ENCODE measurements around the gene C2.
"Not testable (repeated sequence)": the region's sequence is repeated elsewhere in the genome, so short reads cannot be mapped to it uniquely, and the experiment has no call there.

C2 gene

DNA sequence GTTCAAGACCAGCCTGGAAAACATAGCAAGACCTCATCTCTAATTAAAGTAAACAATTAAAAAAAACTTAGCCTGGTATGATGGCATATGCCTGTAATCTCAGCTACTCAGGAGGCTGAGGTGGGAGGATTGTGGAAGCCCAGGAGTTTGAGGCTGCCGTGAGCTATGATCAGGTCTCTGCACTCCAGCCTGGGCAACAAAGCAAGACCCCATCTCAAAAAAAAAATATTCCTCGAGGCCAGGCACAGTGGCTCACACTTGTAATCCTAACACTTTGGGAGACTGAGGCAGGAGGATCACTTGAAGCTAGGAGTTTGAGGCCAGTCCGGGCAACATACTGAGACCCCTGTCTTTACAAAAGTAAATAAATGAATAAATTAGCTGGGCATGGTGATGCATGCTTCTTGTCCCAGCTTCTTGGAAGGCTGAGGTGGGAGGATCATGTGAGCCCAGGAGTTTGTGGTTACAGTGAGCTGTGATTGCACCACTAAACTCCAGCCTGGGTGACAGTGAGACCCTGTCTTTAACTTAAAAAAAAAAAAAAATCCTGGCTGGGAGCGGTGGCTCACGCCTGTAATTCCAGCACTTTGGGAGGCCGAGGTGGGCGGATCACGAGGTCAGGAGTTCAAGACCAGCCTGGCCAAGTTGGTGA lies 9.3 kb upstream of the C2 start:
- no peak overlapping the region for H3K27ac ChIP-seq
- TF ChIP-seq, protein P1, sequence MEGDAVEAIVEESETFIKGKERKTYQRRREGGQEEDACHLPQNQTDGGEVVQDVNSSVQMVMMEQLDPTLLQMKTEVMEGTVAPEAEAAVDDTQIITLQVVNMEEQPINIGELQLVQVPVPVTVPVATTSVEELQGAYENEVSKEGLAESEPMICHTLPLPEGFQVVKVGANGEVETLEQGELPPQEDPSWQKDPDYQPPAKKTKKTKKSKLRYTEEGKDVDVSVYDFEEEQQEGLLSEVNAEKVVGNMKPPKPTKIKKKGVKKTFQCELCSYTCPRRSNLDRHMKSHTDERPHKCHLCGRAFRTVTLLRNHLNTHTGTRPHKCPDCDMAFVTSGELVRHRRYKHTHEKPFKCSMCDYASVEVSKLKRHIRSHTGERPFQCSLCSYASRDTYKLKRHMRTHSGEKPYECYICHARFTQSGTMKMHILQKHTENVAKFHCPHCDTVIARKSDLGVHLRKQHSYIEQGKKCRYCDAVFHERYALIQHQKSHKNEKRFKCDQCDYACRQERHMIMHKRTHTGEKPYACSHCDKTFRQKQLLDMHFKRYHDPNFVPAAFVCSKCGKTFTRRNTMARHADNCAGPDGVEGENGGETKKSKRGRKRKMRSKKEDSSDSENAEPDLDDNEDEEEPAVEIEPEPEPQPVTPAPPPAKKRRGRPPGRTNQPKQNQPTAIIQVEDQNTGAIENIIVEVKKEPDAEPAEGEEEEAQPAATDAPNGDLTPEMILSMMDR (IDR thresholded peaks at IDR 0.05): no peak

GRCh38 chr6:31919624-31920303 lies 7.8 kb upstream of the C2 start:
- TF ChIP-seq ZFX (IDR thresholded peaks at IDR 0.05; ENCODE audit: borderline replicate concordance): no peak
- TF ChIP-seq, protein P1 (IDR thresholded peaks at IDR 0.05): no peak
- H3K27ac ChIP-seq: no peak overlapping the region

DNA sequence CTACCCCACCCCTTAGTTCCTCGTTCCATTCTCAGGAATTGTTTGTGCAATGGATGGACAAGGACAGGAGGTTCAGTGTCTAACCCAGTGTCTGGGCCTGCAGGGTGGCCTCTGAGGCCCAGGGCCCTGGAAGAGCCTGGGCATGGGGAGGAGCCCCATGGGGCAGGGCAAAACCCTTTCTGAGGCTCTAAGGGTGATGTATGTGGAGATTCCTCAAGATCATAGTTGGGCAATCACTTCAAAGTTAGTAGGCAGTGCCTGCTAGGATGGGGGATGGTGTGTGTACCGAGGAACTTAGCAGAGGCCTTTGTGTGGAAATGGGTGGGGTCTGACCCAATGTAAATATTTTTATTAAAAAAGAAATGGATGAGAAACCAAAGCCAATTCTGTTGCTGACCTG lies 6.7 kb upstream of the C2 start:
- no peak overlapping the region for H3K27ac ChIP-seq
- no peak for TF ChIP-seq ZFX (IDR thresholded peaks at IDR 0.05; ENCODE audit: borderline replicate concordance)
- TF ChIP-seq, protein P1 (IDR thresholded peaks at IDR 0.05): no peak

DNA sequence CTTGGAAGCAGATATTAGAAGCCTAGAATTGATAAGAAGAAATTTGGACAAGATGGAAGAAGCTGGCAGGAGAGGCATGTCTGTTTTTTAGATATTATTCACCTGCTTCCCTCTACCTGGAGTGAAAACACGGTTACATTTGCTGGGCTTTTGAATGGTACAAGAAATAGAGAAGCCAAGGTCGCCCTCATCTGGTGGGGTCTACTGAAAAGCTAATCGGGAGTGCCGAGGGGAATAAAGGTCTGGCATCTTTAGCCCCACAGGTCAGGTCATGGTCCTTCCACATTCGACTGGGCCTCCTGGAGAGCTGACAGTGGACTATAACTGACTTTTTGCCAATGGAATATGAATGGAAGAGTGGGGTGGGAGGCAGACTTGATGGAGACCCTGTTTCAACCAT lies 4.6 kb upstream of the C2 start:
- no peak for TF ChIP-seq ZFX (IDR thresholded peaks at IDR 0.05; ENCODE audit: borderline replicate concordance)
- TF ChIP-seq, protein P1 (IDR thresholded peaks at IDR 0.05): no peak
- H3K27ac ChIP-seq: no peak overlapping the region

DNA sequence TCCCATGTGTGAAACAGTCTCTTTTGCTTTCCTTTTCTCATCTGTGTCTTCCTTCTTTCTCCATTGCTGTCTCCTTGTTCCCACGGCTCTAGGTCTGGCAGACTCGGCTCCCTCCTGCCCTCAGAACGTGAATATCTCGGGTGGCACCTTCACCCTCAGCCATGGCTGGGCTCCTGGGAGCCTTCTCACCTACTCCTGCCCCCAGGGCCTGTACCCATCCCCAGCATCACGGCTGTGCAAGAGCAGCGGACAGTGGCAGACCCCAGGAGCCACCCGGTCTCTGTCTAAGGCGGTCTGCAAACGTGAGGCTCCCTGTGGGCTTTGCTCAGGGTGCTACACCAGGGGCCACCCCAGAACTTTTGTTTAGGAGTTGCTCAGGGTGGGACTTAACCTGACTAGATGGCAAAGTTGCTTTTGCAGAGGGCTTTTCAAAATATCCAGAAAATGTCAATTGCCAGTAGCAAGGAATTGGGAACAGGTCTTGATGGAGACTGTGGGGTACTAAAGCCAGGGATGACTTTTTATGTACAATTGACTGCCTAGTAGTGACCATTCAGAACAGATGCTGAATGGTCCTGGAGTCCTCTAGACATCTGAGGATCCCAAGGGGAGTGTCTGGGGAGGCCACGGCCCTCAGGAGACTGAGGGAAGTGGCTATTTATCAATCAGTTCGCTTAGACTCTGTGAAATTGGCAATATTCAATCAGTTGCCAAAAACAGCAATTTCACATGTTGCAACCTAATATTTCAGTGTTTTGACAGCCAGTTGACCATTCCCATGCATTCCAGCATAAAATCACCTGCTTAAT lies 550 bp downstream of the C2 start:
- no peak overlapping the region for H3K27ac ChIP-seq
- TF ChIP-seq, protein P1 (IDR thresholded peaks at IDR 0.05): no peak
- TF ChIP-seq ZFX (IDR thresholded peaks at IDR 0.05; ENCODE audit: borderline replicate concordance): no peak

DNA sequence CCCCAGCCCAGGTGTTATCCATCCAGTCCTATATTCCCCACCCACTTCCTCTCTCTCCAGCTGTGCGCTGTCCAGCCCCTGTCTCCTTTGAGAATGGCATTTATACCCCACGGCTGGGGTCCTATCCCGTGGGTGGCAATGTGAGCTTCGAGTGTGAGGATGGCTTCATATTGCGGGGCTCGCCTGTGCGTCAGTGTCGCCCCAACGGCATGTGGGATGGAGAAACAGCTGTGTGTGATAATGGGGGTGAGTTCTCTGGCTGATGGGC lies 1.1 kb downstream of the C2 start:
- H3K27ac ChIP-seq: no peak overlapping the region
- TF ChIP-seq, protein P1 (IDR thresholded peaks at IDR 0.05): no peak
- no peak for TF ChIP-seq ZFX (IDR thresholded peaks at IDR 0.05; ENCODE audit: borderline replicate concordance)

DNA sequence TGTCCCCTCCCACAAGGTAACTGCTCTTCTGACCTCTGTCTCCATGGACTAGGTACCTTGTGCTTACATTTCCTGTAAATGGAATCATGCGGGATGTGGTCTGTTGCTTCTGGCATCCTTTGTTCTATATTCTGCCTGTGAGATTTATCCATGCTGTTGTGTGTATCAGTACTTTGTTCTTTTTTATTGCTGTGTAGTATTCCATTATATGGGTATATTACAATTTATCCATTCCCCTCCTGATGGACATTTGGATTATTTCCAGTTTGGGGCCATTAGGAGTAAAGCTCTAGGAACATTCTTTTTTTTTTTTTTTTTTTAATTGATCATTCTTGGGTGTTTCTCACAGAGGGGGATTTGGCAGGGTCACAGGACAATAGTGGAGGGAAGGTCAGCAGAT lies 3.4 kb downstream of the C2 start:
- no peak for TF ChIP-seq ZFX (IDR thresholded peaks at IDR 0.05; ENCODE audit: borderline replicate concordance)
- TF ChIP-seq, protein P1 (IDR thresholded peaks at IDR 0.05): no peak

GRCh38 chr6:31932137-31932536 lies 4.6 kb downstream of the C2 start:
- not testable (repeated sequence) for H3K27ac ChIP-seq

More for the DNA sequence above, 3.4 kb downstream of the C2 start:
- no peak overlapping the region for H3K27ac ChIP-seq
